Femur (tissue), 1 donor: ENCODE data around the gene ZNF77.
"Not testable (repeated sequence)": the region's sequence is repeated elsewhere in the genome, so short reads cannot be mapped to it uniquely, and the experiment has no call there.

Source experiments
- DNase-seq: peaks from one replicate; pipeline ENCODE4 v3.0.0-alpha.2; 2017

ZNF77 gene

DNA sequence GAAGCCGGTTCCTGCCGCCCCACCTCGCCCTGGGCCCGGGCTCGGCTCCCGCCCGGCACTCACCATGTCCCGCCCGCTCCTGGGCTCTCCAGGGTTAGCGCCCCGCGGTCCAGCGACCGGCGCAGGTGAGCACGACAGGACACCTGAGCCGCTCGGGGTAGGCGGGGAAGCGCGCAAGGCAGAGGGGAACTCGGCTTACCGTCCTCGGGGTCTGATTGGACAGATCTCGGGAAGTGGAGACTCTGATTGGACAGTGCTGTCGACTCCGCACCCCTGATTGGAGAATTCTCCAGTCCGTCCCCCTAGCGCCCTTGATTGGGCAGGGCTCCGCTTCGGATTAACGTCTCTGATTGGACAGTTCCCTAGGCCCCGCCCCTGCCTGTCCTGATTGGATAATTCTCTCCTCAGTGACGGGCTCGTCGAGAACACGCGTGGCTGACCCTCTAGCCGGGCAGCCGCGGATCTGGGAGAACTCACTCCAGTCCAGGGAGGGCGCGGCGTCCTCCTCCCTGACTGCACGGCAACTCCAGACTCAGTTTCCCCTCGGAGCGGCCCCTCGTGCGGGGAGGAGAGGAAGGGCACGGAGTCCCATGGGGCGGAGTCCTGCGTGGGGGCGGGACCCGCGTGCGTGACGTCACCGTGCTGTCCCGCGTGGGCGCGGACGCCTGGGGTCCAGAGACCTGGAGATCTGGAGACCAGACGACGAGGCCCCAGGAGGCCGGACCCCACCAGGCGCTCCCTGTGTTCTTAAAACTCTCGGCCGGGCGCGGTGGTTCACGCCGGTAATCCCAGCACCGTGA lies at the start of gene ZNF77:
Gene ZNF77 (minus strand): TSS at position 197 of the 800 bp plus-strand sequence. CDS start 131 bp downstream, at position 66.
- peak; percentile 99 for DNase-seq

GRCh38 chr19:2993579-2993978 lies 48.8 kb upstream of the ZNF77 start:
- no peak for DNase-seq

GRCh38 chr19:2992958-2993357 lies 48.2 kb upstream of the ZNF77 start:
- DNase-seq: no peak

DNA sequence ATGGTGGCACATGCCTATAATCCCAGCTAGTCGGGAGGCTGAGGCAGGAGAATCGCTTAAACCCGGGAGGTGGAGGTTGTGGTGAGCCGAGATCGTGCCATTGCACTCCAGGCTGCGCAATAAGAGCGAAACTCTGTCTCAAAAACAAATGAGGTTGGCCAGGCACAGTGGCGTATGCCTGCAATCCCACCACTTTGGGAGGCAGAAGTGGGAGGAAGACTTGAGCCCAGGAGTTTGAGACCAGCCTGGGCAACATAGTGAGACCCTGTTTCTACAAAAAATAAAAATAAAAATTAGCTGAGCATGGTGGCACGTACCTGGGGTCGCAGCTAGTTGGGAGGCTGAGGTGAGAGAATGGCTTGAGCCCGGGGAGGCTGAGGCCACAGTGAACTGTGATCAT lies 47.6 kb upstream of the ZNF77 start:
- DNase-seq: not testable (repeated sequence)

DNA sequence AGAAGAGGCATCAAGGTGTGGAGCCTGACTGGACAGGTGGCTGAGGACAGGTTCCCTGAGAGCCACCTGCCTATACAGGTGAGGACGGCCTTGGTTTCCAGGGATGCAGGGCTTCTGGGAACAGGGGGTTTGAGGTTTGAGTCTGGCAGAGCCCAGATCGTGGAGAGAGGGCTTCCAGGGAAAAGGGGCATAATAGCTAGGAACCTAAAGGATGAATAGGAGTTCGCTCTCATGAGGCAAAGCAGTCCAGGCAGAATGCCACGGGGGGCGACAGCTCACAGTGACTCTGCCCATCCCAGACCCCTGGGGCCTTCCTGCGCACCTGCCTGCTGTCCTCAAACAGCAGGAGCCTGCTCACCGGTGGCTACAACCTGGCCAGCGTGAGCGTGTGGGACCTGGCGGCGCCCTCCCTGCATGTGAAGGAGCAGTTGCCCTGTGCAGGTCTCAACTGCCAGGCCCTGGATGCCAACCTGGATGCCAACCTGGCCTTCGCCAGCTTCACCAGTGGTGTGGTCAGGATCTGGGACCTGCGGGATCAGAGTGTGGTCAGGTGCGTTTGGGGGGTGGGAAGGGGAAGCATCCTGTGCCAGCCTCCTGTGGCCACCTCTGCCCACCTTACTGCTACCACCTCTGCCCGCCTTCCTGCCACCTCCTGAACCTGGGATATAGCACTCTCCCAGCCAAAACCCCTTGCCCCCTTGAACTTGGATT lies 44.6 kb upstream of the ZNF77 start:
- no peak for DNase-seq

DNA sequence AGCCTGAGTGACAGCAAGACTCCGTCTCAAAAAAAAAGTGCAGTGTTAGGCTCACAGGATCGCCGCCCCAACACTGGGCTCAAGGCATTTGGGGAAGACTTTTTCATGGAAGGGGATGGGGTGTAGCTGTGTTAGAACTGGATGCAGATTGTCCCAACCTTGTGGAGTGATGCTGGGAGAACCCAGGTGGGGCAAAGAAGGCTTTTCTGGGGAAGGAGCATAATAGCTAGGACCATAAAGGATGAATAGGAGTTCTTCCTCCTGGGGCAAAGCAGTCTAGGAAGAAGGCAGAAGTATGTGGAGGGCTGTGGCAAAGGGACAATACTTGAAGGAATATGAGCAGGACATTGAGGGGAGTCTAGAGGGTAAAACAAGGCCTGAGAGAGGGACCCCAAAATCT lies 43.8 kb upstream of the ZNF77 start:
- no peak for DNase-seq

DNA sequence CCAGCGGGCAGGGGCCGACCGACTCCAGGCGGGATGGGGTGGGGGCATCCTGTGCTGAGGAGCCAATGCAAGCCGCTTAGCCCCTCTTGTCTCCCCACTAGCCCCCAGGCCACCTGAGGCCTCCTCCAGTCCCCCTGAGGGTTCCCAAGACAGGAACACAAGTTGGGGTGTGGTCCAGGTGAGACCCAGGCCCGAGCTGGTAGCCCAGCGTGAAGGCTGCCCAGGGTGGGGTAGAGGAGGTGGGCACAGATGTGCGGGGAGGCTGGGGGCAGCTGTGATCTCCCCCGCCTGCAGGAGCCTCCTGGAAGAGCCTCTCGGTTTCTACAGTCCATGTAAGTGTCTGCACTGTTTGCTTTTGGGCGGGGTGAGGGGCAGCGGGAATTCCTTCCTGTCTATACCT lies 43.0 kb upstream of the ZNF77 start:
- DNase-seq: no peak

GRCh38 chr19:2986951-2987524 lies 42.3 kb upstream of the ZNF77 start:
- peak; percentile 52 for DNase-seq

GRCh38 chr19:2984215-2984528 lies 39.4 kb upstream of the ZNF77 start:
- no peak for DNase-seq

DNA sequence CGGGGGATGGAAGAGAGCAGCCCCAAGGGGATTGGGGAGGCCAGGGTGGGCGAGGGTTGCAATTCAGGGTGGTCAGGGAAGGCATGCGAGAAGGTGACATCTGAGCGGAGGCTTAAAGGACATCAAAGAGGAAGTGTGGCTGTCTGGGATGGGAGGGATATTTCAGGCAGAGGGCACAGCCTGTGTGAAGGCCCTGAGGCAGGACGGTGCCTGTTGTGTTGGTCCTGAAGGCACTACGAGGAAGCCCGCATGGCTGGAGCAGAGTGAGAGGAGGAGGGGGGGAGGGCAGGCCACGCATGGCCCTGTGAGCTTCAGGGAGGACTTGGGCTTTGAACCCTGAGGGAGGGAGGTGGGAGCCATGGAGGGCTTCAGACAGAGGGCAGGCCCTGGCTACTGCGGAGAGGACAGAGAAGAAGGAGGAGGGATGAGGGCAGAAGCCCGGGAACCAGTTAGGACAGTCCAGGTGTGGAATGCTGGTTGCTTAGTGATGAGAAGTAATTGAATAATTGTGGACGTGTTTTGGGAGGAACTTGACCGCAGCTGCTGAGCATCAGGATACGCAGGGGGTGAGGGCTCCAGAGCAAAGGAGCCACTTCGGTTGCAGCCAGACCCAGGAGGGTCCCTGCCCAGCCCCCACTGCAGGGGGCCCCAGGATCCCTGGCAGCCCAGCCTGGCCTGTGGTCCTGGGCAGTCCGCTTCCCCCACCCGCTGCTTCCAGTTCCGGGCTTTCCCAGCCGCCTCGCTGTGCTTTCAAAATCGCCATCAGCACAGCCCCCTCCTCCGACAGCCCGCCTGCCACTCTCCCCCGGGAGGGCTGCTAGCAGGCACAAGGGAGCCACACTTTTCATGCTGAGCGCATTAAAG lies 38.8 kb upstream of the ZNF77 start:
- peak; percentile 78 for DNase-seq

- peak; percentile 93 for DNase-seq
Measured at GRCh38 chr19:2982983-2983350, 38.2 kb upstream of the ZNF77 start.

GRCh38 chr19:2982561-2982960 lies 37.8 kb upstream of the ZNF77 start:
- DNase-seq: no peak

- no peak for DNase-seq
Measured at GRCh38 chr19:2981898-2982297, 37.1 kb upstream of the ZNF77 start.

GRCh38 chr19:2978772-2979171 lies 34.0 kb upstream of the ZNF77 start:
- no peak for DNase-seq

DNA sequence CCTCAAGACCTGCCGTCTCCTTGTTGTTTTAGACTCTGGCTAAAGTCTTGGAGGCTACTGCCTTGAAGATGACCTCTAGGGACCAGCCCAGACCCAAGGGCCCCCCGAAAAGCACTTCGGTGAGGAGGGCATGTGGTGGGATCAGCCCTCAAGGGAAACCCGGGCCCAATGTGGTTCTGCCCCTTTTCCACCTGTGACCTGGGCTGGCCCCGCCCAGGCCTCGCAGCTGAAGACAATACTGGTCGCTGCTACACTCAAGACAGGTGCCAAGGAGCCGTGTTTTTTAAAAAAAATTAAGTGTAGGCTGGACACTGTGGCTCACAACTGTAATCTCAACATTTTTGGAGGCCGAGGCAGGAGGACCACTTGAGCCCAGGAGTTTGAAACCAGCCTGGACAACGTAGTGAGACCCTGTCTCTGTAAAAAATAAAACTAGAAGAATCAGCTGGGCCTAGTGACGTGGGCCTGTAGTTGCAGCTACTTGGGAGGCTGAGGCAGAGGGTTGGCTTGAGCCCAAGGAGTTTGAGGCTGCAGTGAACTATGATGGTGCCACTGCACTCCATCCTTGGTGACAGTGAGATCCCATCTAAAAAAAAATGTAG lies 33.5 kb upstream of the ZNF77 start:
- DNase-seq: no peak

GRCh38 chr19:2977746-2978138 lies 33.0 kb upstream of the ZNF77 start:
- DNase-seq: no peak

DNA sequence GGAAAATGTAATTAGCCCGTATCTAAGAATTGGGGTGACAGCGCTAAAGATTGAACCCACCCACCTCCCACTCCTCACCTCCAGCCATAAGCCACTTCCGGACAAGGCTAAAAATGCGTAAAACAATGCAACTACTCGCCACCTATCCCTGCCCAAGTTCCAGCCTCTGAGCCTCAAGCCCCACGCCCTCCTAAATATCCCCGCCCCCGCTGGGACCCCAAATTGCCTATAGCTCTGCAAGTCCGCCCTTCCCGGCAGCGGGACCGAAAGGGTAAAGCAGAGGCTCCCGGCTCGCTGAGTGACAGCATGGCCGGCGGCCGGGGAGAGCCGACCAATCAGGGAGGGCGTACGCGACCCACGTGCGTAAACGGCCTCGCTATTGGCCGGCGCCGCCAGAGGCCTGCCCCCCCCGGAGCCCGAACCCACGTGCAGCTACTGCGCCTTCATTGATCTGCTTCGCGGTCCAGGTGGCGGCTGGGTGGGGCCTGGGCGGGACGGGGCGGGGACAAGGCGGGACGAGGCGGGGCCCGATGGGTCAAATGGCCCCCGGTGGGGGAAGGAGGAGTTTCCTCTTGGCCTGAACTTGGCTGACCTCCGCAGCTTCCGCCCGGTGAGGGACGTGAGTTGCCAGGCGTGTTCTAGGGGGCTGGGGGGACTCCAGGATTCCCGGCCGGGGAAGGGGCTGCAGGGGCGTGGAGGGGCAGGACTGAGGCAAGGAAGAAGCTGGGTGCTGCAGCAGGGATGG lies 32.4 kb upstream of the ZNF77 start, which contains the start of gene TLE6:
Gene TLE6 (plus strand): TSS at position 564 of the 745 bp plus-strand sequence. CDS start 670 bp downstream, outside the sequence.
- peak; percentile 97 for DNase-seq

DNA sequence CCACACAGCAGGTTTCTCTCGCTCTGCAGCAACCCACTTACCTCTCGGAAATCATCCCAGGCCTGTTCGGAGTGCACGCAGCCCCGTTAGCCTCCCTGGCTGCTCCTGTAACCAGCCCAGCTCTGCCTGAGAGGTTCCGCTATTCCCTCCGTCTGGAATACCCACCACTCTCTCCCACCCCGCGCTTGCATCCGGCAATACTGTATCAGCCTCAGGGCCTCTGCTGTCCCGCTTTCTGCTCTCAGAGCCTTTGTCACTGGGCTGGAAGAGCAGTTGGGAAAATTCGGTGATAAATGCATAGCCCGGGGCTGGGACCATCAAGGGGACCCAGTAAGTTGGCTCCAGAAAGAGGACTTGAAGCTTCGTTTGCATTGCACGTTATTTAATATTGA lies 31.8 kb upstream of the ZNF77 start:
- no peak for DNase-seq

DNA sequence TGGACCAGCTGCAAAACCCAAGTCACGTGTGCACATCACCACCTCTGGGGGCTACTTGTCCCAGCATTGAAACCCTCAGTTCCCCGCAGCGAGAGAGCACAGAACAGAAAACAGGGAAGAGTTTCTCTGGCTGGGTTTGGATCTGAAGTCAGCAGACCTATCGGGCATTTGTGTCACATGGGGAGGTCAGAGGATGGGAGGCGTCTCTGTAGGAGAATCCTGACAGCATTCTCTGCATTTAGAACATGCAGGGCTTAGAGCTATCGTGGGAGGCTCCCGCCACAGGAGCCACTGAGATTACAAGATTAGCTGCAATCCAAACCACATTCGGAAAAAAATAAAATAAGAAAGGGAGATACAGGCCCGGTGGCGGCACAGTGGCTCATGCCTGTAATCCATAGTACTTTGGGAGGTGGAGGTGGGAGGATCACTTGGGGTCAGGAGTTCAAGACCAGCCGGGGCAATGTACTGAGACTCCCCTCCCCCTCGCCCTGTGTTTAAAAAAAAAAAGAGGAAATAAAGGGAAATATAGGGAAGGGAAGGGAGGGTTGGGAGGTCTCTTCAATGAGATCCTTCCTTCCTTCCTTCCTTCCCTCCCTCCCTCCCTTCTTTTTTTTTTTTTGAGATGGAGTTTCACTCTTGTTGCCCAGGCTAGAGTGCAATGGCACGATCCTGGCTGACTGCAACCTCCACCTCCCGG lies 29.7 kb upstream of the ZNF77 start:
- no peak for DNase-seq

GRCh38 chr19:2973229-2973628 lies 28.5 kb upstream of the ZNF77 start:
- no peak for DNase-seq

DNA sequence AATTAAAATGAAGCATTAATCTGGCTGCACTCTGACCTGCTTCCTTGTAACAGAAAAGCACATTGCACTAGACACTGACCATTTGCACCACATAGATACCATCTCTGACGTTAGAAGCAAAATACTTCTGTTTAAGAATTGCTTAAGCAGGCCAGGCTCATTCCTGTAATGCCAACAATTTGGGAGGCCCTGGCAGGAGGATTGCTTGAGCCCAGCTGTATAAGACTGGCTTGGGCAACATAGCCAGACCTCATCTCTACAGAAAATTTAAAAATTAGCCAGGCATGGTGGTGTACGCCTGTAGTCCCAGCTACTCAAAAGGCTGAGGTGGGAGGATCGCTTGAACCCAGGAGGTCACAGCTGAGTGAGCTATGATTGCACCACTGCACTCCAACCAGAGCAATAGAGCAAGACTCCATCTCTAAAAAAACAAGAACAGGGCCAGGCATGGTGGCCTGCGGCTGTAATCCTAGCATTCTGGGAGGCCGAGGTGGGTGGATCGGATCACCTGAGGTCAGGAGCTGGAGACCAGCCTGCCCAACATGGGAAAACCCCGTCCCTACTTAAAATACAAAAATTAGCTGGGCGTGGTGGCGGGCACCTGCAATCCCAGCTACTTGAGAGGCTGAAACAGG lies 25.5 kb upstream of the ZNF77 start:
- no peak for DNase-seq
